Sigmoid colon (tissue), 7 donors: ENCODE data around the gene LIPN. TPM values are rescaled to one million over a fixed set of nuclear protein-coding genes. Genes with fewer than 3 reads are reported as not detected.

ENCODE experiments used
- polyA plus RNA-seq, 3 donors: library from polyadenylated mRNA; stranded (reverse); fragments of 200-250 nt; gene quantifications; one replicate each; pipeline ENCODE4 v1.2.3, GENCODE V29; 2013
- total RNA-seq, 4 donors: library from RNA; depleted of rRNA; stranded (reverse); fragments of >200 nt; gene quantifications; one replicate each; pipeline ENCODE4 v1.1.0, GENCODE V29; 2016
- donor health status: healthy with polysubstance abuse.
- donor health status: Bipolar disorder and iron deficiency.
- donor health status: healthy.

LIPN gene
- total and polyA plus RNA-seq, 7 donors, result 1.4 TPM; not detected in 6

Other genes starting within 250 kb of the LIPN start
- gene RNLS, start 176.7 kb upstream of the LIPN start, total RNA-seq, result 10 to 100 TPM in 1 of 4 donors, 1 to 10 TPM in 3; 3.9 to 13.6 (median 8.4) TPM
- 10 to 100 TPM in 2 of 3 donors, 1 to 10 TPM in 1; 8.6 to 19.2 (median 17.3) TPM for gene RNLS, start 176.7 kb upstream of the LIPN start, polyA plus RNA-seq
- under 1 TPM in 2 of 4 donors, not detected in 2; 0.16 to 0.36 TPM for gene LIPJ, start 173.3 kb upstream of the LIPN start, total RNA-seq
- 1 to 10 TPM in 1 of 3 donors, not detected in 2; 1.2 TPM for gene LIPJ, start 173.3 kb upstream of the LIPN start, polyA plus RNA-seq
- gene LIPF, start 95.6 kb upstream of the LIPN start, total RNA-seq, result under 1 TPM in 1 of 4 donors, not detected in 3; 0.36 TPM
- 1 to 10 TPM in 2 of 3 donors, not detected in 1; 4.6 to 9.6 TPM for gene LIPF, start 95.6 kb upstream of the LIPN start, polyA plus RNA-seq
- not detected for gene LIPK, start 53.8 kb upstream of the LIPN start, total RNA-seq
- gene LIPK, start 53.8 kb upstream of the LIPN start, polyA plus RNA-seq, result not detected
- gene LIPM, start 42.7 kb downstream of the LIPN start, total RNA-seq, result not detected
- not detected for gene LIPM, start 42.7 kb downstream of the LIPN start, polyA plus RNA-seq
- gene ANKRD22, start 91.8 kb downstream of the LIPN start, total RNA-seq, result not detected
- gene ANKRD22, start 91.8 kb downstream of the LIPN start, polyA plus RNA-seq, result 10 to 100 TPM in 1 of 3 donors, 1 to 10 TPM in 2; 2.4 to 26.9 (median 9.7) TPM
- 10 to 100 TPM in 3 of 4 donors, 1 to 10 TPM in 1; 9.9 to 29.6 (median 13.2) TPM for gene STAMBPL1, start 120.2 kb downstream of the LIPN start, total RNA-seq
- gene STAMBPL1, start 120.2 kb downstream of the LIPN start, polyA plus RNA-seq, result 10 to 100 TPM in 2 of 3 donors, 1 to 10 TPM in 1; 9.0 to 11.0 (median 10.6) TPM
- gene ACTA2, start 192.8 kb downstream of the LIPN start, total RNA-seq, result 1,000 to 10,000 TPM; 2,072 to 5,444 (median 3,070) TPM
- gene ACTA2, start 192.8 kb downstream of the LIPN start, polyA plus RNA-seq, result 100 to 1,000 TPM in 1 of 3 donors, 10 to 100 TPM in 2; 43.7 to 237 (median 78.1) TPM
- 10 to 100 TPM; 14.3 to 44.6 (median 22.1) TPM for gene FAS, start 230.8 kb downstream of the LIPN start, total RNA-seq
- 10 to 100 TPM in 2 of 3 donors, 1 to 10 TPM in 1; 7.6 to 18.8 (median 11.4) TPM for gene FAS, start 230.8 kb downstream of the LIPN start, polyA plus RNA-seq